GM18907 (cell line): Measurements from ENCODE around the gene CD14.
"Not testable (repeated sequence)": the region's sequence is repeated elsewhere in the genome, so short reads cannot be mapped to it uniquely, and the experiment has no call there.

Source experiments
- ATAC-seq: cut with Tn5 transposase; IDR thresholded peaks from one replicate; pipeline ENCODE4 v1.9.1; 2021; ENCODE audit warnings: mild to moderate bottlenecking, moderate library complexity; ENCODE audit not compliant: unreplicated experiment

Gene CD14

GRCh38 chr5:140633021-140633471 lies at the start of gene CD14:
Gene CD14 (minus strand): TSS chr5:140633175. CDS start chr5:140633071, 104 bp downstream.
- peak; percentile 9 for ATAC-seq

- ATAC-seq = no peak
These were observed 46.0 kb upstream of the CD14 start for GRCh38 chr5:140678993-140679392.

- ATAC-seq = peak; percentile 67
These were observed 45.0 kb upstream of the CD14 start for GRCh38 chr5:140677947-140678346.

- no peak for ATAC-seq
These were observed 41.7 kb upstream of the CD14 start for GRCh38 chr5:140674629-140675028.

GRCh38 chr5:140674211-140674610 lies 41.2 kb upstream of the CD14 start:
- no peak for ATAC-seq

GRCh38 chr5:140673187-140673976 lies 40.4 kb upstream of the CD14 start, which contains the start of gene DND1:
Gene DND1 (minus strand): TSS chr5:140673576. CDS start chr5:140673542, 34 bp downstream.
- ATAC-seq = no peak

GRCh38 chr5:140672455-140673186 lies 39.6 kb upstream of the CD14 start:
- ATAC-seq = no peak

- no peak for ATAC-seq
These were observed 38.6 kb upstream of the CD14 start for GRCh38 chr5:140671472-140672125.

GRCh38 chr5:140671035-140671434 lies 38.1 kb upstream of the CD14 start:
- not testable (repeated sequence) for ATAC-seq

GRCh38 chr5:140664359-140665119 lies 31.6 kb upstream of the CD14 start, which contains the start of gene WDR55:
Gene WDR55 (plus strand): TSS chr5:140664904. CDS start chr5:140664913, 9 bp downstream.
- ATAC-seq = peak; percentile 97

- no peak for ATAC-seq
These were observed 31.0 kb upstream of the CD14 start for GRCh38 chr5:140664030-140664358.

GRCh38 chr5:140660371-140660770 lies 27.4 kb upstream of the CD14 start:
- not testable (repeated sequence) for ATAC-seq

GRCh38 chr5:140658870-140659269 lies 25.9 kb upstream of the CD14 start:
- no peak for ATAC-seq

GRCh38 chr5:140647042-140647419 lies 14.1 kb upstream of the CD14 start:
- ATAC-seq = no peak

- ATAC-seq = no peak
These were observed 9.7 kb upstream of the CD14 start for GRCh38 chr5:140642718-140643117.

GRCh38 chr5:140641716-140642115 lies 8.7 kb upstream of the CD14 start:
- no peak for ATAC-seq

- peak; percentile 93 for ATAC-seq
These were observed 6.4 kb upstream of the CD14 start, which contains the start of gene TMCO6 for GRCh38 chr5:140639148-140639981. Gene TMCO6 (plus strand): TSS chr5:140639451. CDS start chr5:140639528, 77 bp downstream.

GRCh38 chr5:140638898-140639147 lies 5.8 kb upstream of the CD14 start:
- ATAC-seq = not testable (repeated sequence)

- ATAC-seq = no peak
These were observed 4.6 kb upstream of the CD14 start for GRCh38 chr5:140637371-140638100.
